PC-9 (cell line): ENCODE measurements around the gene FIZ1.

Experiments
- CTCF ChIP-seq: fragments of 200-600 bp; sonication (generic); conservative IDR thresholded peaks from 2 replicates; pipeline ENCODE4 v1.6.1; 2017; ENCODE audit warnings: mixed run types, antibody characterized with exemption, mild to moderate bottlenecking, moderate library complexity
- EZH2 ChIP-seq: fragments of 200-600 bp; sonication (generic); IDR thresholded peaks from 2 replicates; pipeline ENCODE4 v1.8.0; 2017; ENCODE audit warnings: antibody characterized with exemption, low read depth

- TF ChIP-seq CTCF, result no peak
- TF ChIP-seq EZH2, result no peak
Measured at GRCh38 chr19:55566823-55567222, 32.5 kb downstream of the FIZ1 start.
